IMR-90 (cell line): Measurements from ENCODE around the gene ATRNL1.
"Not testable (repeated sequence)": the region's sequence is repeated elsewhere in the genome, so short reads cannot be mapped to it uniquely, and the experiment has no call there.

Experiments used
- RAD21 ChIP-seq: IDR thresholded peaks from 2 replicates; pipeline ENCODE4 v1.6.1; 2012; ENCODE audit warnings: low read length, improper control_type of control experiment
- SMC3 ChIP-seq: fragments of 150-350 bp; IDR thresholded peaks from 2 replicates; pipeline ENCODE4 v1.6.1; 2016; ENCODE audit warnings: low read depth, mild to moderate bottlenecking, antibody characterized with exemption, low read length, moderate library complexity
- TF ChIP-seq, protein P1 (sequence below): conservative IDR thresholded peaks from 2 replicates; pipeline ENCODE4 v1.5.1; 2012; ENCODE audit warnings: mild to moderate bottlenecking, low read depth, low read length, improper control_type of control experiment
- TF ChIP-seq, protein P2 (sequence below): fragments of 150-350 bp; IDR thresholded peaks from 2 replicates; pipeline ENCODE4 v1.6.1; 2017; ENCODE audit warnings: mild to moderate bottlenecking, antibody characterized with exemption, low read length, low read depth

DNA sequence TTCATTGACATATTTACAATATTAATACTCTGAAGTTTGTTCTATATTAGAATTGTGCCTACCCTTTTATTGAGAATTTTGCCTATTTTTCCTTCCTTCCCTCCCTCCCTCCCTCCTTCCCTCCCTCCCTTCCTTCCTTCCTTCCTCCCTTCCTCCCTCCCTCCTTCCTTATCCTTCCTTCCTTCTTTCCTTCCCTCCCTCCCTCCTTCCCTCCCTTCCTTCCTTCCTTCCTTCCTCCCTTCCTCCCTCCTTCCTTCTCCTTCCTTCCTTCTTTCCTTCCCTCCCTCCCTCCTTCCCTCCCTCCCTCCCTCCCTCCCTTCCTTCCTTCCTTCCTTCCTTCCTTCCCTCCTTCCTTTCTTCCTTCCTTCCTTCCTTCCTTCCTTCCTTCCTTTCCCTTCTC is 434.5 kb downstream of the ATRNL1 start:
- TF ChIP-seq, protein P1, sequence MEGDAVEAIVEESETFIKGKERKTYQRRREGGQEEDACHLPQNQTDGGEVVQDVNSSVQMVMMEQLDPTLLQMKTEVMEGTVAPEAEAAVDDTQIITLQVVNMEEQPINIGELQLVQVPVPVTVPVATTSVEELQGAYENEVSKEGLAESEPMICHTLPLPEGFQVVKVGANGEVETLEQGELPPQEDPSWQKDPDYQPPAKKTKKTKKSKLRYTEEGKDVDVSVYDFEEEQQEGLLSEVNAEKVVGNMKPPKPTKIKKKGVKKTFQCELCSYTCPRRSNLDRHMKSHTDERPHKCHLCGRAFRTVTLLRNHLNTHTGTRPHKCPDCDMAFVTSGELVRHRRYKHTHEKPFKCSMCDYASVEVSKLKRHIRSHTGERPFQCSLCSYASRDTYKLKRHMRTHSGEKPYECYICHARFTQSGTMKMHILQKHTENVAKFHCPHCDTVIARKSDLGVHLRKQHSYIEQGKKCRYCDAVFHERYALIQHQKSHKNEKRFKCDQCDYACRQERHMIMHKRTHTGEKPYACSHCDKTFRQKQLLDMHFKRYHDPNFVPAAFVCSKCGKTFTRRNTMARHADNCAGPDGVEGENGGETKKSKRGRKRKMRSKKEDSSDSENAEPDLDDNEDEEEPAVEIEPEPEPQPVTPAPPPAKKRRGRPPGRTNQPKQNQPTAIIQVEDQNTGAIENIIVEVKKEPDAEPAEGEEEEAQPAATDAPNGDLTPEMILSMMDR, result not testable (repeated sequence)
- TF ChIP-seq, protein P2, sequence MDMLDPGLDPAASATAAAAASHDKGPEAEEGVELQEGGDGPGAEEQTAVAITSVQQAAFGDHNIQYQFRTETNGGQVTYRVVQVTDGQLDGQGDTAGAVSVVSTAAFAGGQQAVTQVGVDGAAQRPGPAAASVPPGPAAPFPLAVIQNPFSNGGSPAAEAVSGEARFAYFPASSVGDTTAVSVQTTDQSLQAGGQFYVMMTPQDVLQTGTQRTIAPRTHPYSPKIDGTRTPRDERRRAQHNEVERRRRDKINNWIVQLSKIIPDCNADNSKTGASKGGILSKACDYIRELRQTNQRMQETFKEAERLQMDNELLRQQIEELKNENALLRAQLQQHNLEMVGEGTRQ, result not testable (repeated sequence)
- not testable (repeated sequence) for TF ChIP-seq SMC3, RAD21
